Medulla oblongata (tissue), 1 donor: ENCODE results near the gene DPF1.

Experiments used
- DNase-seq: peaks from one replicate; pipeline ENCODE4 v3.0.0-alpha.2; 2015; ENCODE audit errors: extremely low spot score

Gene DPF1

GRCh38 chr19:38163419-38164290 lies 60.4 kb downstream of the DPF1 start:
- DNase-seq: no peak

- no peak for DNase-seq
Measured at GRCh38 chr19:38162632-38163031, 61.4 kb downstream of the DPF1 start.

DNA sequence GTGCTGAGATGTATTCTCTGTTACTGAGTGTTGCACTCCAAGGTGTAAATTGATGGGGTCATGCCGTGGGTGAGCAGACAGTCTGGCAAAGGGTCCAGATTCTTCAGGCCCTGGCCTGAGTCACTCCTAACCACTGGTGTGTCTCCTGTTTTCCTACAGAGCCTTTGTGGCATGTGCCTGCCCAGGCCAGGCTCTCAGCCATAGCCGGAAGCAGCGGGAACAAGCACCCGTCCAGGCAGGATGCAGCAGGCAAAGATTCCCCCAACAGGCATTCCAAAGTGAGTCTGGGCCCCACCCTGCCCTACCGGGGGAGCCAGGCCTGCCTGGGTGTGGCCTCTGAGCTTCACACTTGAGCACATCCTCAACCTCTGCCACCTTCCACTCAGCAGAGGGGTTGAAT lies 61.9 kb downstream of the DPF1 start:
- DNase-seq: no peak
